Activated CD8-positive, alpha-beta T cell treated with anti-CD3 and anti-CD28 coated beads for 36 hours (primary cell): ENCODE data around the gene PDCD4. TPM values are rescaled to one million over a fixed set of nuclear protein-coding genes. Genes with fewer than 3 reads are reported as not detected.

Experiments
- ATAC-seq: fragments of 200-7000 bp; cut with Tn5 transposase; one replicate; pipeline ENCODE4 v1.10.0; 2021; ENCODE audit warnings: mild to moderate bottlenecking, moderate library complexity
- CTCF ChIA-PET: fragments of 350-600 bp; sonication (Branson Sonifier 250); formaldehyde crosslinking; loops from one replicate; lab custom pipeline; 2021; ENCODE audit warnings: antibody characterized with exemption; lab: Charles Lee
- POLR2A ChIA-PET: fragments of 350-600 bp; sonication (Branson Sonifier 250); formaldehyde crosslinking; loops from one replicate; lab custom pipeline; 2021; ENCODE audit warnings: antibody characterized with exemption; lab: Charles Lee
- DNase-seq: peaks from one replicate; pipeline ENCODE4 v3.0.0-alpha.2; 2020
- H3K27ac Mint-ChIP-seq: one replicate; pipeline ENCODE4 v1.8.0; 2021; ENCODE audit warnings: mild to moderate bottlenecking, mixed read lengths
- H3K27me3 Mint-ChIP-seq: one replicate; pipeline ENCODE4 v1.8.0; 2021; ENCODE audit warnings: mixed read lengths
- H3K36me3 Mint-ChIP-seq: one replicate; pipeline ENCODE4 v1.8.0; 2021; ENCODE audit warnings: low read depth, mixed read lengths
- H3K4me1 Mint-ChIP-seq: one replicate; pipeline ENCODE4 v1.8.0; 2021; ENCODE audit warnings: low read depth, mixed read lengths
- H3K4me3 Mint-ChIP-seq: one replicate; pipeline ENCODE4 v1.8.0; 2021; ENCODE audit warnings: mild to moderate bottlenecking, moderate library complexity, mixed read lengths
- H3K9me3 Mint-ChIP-seq: one replicate; pipeline ENCODE4 v1.8.0; 2021; ENCODE audit warnings: mixed read lengths
- intact Hi-C: fragments of 100-400 bp; cut with micrococcal nuclease; formaldehyde crosslinking; loops from one replicate; pipeline ENCODE4 v1.10.0; 2022
- total RNA-seq, 2 experiments: library from RNA; stranded (reverse); gene quantifications; one replicate each; pipeline ENCODE4 v1.2.3, GENCODE V29; 2021
- TF ChIP-seq, protein P1 (sequence below): fragments of 200-600 bp; IDR thresholded peaks from one replicate; pipeline ENCODE4 v1.8.0; 2022; ENCODE audit warnings: antibody characterized with exemption, mild to moderate bottlenecking

Gene PDCD4
- total RNA-seq, result 100 to 1,000 TPM; 186 to 190 TPM

DNA sequence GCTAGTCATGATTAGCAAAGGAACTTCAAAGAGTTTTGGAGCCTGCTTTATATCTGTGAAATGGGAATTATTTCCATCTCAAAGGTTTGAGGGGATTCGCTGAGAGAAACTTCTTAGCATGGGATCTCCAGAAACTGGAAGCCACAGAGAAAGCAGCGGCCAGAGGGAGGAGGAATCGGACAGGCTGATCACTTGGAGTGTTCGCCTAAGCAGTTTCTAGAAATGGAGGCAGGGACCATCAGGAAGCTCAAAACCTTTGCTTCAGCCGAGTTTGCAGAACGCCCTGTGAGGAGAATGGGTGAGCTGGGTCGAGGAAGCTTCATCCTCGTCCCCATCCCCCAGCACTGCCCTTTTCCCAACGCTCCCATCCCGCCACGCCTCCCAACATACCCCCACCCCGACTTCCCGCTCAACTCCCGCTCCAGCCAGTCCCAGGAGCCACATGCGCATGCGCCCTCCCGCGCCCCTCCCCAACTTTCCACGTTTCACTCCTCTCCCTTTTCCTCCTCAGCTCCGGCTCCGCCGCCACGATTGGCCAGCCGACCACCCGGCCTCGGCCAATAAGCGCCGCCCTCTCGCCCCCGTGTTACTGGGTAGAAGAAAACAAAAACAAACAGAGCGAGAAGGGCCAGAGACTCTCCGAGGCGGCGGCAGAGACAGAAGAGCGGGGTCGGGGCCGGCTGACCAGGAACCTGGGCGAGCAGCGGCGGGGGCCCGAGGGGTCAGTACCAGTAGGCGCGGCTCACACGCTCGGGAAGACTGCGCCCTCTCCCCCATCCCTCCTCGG, at the start of gene PDCD4:
PDCD4 (plus strand) TSS at position 631 of the 787 bp plus-strand sequence. CDS start 4,100 bp downstream, outside the sequence.
- TF ChIP-seq, protein P1, sequence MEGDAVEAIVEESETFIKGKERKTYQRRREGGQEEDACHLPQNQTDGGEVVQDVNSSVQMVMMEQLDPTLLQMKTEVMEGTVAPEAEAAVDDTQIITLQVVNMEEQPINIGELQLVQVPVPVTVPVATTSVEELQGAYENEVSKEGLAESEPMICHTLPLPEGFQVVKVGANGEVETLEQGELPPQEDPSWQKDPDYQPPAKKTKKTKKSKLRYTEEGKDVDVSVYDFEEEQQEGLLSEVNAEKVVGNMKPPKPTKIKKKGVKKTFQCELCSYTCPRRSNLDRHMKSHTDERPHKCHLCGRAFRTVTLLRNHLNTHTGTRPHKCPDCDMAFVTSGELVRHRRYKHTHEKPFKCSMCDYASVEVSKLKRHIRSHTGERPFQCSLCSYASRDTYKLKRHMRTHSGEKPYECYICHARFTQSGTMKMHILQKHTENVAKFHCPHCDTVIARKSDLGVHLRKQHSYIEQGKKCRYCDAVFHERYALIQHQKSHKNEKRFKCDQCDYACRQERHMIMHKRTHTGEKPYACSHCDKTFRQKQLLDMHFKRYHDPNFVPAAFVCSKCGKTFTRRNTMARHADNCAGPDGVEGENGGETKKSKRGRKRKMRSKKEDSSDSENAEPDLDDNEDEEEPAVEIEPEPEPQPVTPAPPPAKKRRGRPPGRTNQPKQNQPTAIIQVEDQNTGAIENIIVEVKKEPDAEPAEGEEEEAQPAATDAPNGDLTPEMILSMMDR, result no peak
- Mint-ChIP-seq H3K27ac (peak within 1 kb of the TSS; percentile 95), H3K4me3 (peak within 1 kb of the TSS; percentile 86), H3K4me1 (peaks cover 59% of the 10 kb centered on the region), H3K27me3 (no peaks in the 10 kb centered on the region), H3K9me3 (no peaks in the 10 kb centered on the region), H3K36me3 (peaks cover 20% of the 10 kb centered on the region)
- ATAC-seq (peak; percentile 75), DNase-seq (peak; percentile 97)
- ChIA-PET CTCF (interaction anchor here (0.7 to 1.3 kb wide), 8 partner anchors 9 to 68 kb away, joined by 3 to 8 read pairs (median 4); no protein-coding TSS in a partner anchor), POLR2A (interaction anchor here (0.7 to 1.2 kb wide), 8 partner anchors 9 to 122 kb away, joined by 3 to 8 read pairs (median 3); no protein-coding TSS in a partner anchor)
- intact Hi-C loops, result loop anchor here (5.0 to 10.0 kb wide), 2 partner anchors 124 to 257 kb away; no protein-coding TSS in a partner anchor

DNA sequence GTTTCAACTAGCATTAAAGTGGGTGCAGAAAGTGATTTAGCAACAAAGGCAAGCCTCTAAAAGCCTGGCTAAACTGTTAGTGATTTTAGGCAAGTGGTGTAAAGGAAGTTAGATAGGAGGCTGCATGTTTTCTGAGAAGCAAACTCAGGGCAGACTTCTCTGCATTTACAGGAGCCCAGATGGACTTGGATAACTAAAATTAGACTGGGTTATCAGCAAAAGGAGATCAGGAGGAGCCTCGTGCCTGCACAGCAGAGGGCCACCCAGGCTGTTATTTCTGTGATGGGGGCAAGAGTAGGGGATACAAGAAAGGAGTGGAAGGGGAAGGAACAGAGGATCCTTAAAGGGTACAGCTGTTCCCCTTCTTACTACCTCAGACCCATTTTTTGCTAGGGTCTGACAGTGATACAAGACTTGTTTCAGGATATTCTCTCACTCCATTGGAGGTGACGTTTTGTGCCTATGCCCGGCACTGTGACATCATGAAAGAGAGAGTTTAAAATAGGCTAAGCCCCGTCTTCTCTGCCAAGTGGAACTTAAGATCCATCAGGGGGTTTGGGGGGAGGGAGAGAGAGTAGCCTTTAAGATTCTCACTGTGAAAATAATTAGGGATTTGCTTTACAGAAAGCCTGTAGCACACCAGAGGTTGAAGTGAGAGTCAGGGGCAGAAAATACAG, 49.6 kb upstream of the PDCD4 start:
- CTCF ChIA-PET, result interaction anchor here (0.8 to 1.1 kb wide), 2 partner anchors 18 to 35 kb away, joined by 3 read pairs; no protein-coding TSS in a partner anchor
- H3K27ac Mint-ChIP-seq, result no peak overlapping the region
- POLR2A ChIA-PET, result interaction anchor here (1.2 kb wide), 1 partner anchor 74 kb away, joined by 3 read pairs; no protein-coding TSS in a partner anchor
- H3K9me3 Mint-ChIP-seq, result no peaks in the 10 kb centered on the region
- no peaks in the 10 kb centered on the region for H3K36me3 Mint-ChIP-seq
- H3K4me1 Mint-ChIP-seq, result peaks cover 15% of the 10 kb centered on the region
- intact Hi-C loops, result no loop called here
- TF ChIP-seq, protein P1, result no peak
- DNase-seq (no peak), ATAC-seq (no peak)
- H3K27me3 Mint-ChIP-seq, result no peaks in the 10 kb centered on the region
- H3K4me3 Mint-ChIP-seq, result no peak overlapping the region

DNA sequence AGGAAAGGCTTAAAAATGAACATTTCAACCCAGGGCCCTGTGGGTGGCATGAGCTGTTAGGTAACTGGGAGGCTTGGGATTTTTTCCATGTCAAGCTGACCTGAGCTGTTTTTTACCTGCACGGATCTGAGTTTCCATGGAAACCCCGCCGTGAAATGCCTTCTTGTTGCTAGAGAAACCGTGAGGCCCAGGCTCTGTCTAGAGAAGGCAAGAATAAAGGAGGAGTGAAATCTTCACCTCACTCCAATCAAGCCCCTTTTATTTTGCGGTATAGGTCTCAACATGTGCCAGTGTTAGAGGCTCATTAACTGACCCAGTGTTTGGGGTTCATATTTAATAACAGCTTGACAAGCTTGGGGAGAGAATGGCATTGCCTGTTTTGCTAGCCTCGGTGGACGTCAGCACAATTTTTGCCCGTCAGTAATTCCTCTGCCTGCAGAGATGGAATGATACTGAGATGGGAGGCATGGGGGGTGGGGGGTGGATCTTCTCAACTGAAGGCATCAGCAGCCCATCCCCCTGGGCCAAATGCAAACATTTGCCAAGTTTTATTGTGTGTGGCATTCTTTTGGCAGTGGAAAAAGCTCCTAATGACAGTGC, 48.9 kb upstream of the PDCD4 start:
- TF ChIP-seq, protein P1, result no peak
- no peak overlapping the region for H3K4me3 Mint-ChIP-seq
- peaks cover 9% of the 10 kb centered on the region for H3K4me1 Mint-ChIP-seq
- H3K27ac Mint-ChIP-seq, result no peak overlapping the region
- no peak for DNase-seq
- no peaks in the 10 kb centered on the region for H3K36me3 Mint-ChIP-seq
- intact Hi-C loops, result no loop called here
- H3K9me3 Mint-ChIP-seq, result no peaks in the 10 kb centered on the region
- no peaks in the 10 kb centered on the region for H3K27me3 Mint-ChIP-seq
- POLR2A ChIA-PET, result interaction anchor here (0.6 kb wide), 1 partner anchor 253 kb away, joined by 4 read pairs; no protein-coding TSS in a partner anchor
- no peak for ATAC-seq
- CTCF ChIA-PET, result interaction anchor here (1.1 kb wide), 1 partner anchor 34 kb away, joined by 3 read pairs; no protein-coding TSS in a partner anchor

DNA sequence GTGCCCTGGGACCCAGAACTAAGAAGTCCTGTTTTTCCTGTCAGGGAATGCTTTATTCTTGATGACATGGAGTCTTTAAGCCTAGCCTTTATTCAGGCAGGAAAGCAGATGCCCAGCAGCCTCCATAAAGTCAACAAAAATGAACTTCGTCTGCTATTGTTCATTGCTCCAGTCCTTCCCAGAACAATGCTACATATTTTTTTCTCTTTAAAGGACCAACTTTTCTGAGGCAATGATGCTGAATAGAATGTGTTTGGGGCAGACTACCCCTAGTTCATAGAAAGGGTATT, 47.6 kb upstream of the PDCD4 start:
- ATAC-seq (no peak), DNase-seq (no peak)
- no peaks in the 10 kb centered on the region for H3K27me3 Mint-ChIP-seq
- H3K36me3 Mint-ChIP-seq, result no peaks in the 10 kb centered on the region
- ChIA-PET CTCF (interaction anchor here (0.6 kb wide), 1 partner anchor 9 kb away, joined by 3 read pairs; no protein-coding TSS in a partner anchor), POLR2A (no interaction called here)
- peaks cover 6% of the 10 kb centered on the region for H3K4me1 Mint-ChIP-seq
- H3K9me3 Mint-ChIP-seq, result no peaks in the 10 kb centered on the region
- H3K4me3 Mint-ChIP-seq, result no peak overlapping the region
- intact Hi-C loops, result no loop called here
- TF ChIP-seq, protein P1, result no peak
- H3K27ac Mint-ChIP-seq, result no peak overlapping the region
